B cell (primary cell): Measurements from ENCODE around the gene PAWR. TPM values are rescaled to one million over a fixed set of nuclear protein-coding genes. Genes with fewer than 3 reads are reported as not detected.

Experiments used
- ATAC-seq: fragments of 200-7000 bp; cut with Tn5 transposase; one replicate; pipeline ENCODE4 v1.10.0; 2021; ENCODE audit warnings: low read depth, mild to moderate bottlenecking, moderate number of reproducible peaks, moderate library complexity
- CTCF ChIA-PET: fragments of 350-600 bp; sonication (Branson Sonifier 250); formaldehyde crosslinking; loops from one replicate; lab custom pipeline; 2021; ENCODE audit warnings: antibody characterized with exemption, inconsistent platforms; lab: Charles Lee
- POLR2A ChIA-PET: fragments of 350-600 bp; sonication (Branson Sonifier 250); formaldehyde crosslinking; loops from one replicate; lab custom pipeline; 2021; ENCODE audit warnings: antibody characterized with exemption; lab: Charles Lee
- DNase-seq: peaks from one replicate; pipeline ENCODE4 v3.0.0; 2013
- H2AFZ ChIP-seq: 2 replicates; pipeline ENCODE4 v1.6.1; 2012; ENCODE audit warnings: mild to moderate bottlenecking, low read depth, low read length; ENCODE audit not compliant: insufficient read depth, poor library complexity, severe bottlenecking
- H3K27ac ChIP-seq, 2 donors: 1 replicate in 1 of 2; 2 replicates in 1 of 2; pipeline ENCODE4 v1.5.1; 2012 to 2013; ENCODE audit warnings: low read length in 2 of 2, mild to moderate bottlenecking in 2 of 2, moderate library complexity in 1 of 2
- H3K27me3 ChIP-seq, 4 experiments: fragments of 200-600 bp in 1 of 4; sonication (generic) in 1 of 4; replicated peaks in 1 of 4; 1 replicate in 2 of 4; 2 replicates in 2 of 4; pipeline versions ENCODE4 v1.6.1 to v1.7.0; 2013 to 2016; ENCODE audit warnings: low read length in 3 of 4, mild to moderate bottlenecking in 2 of 4, mixed read lengths in 1 of 4, moderate library complexity in 1 of 4; ENCODE audit not compliant: insufficient read depth in 4 of 4, control insufficient read depth in 3 of 4; ENCODE audit errors: control extremely low read depth in 1 of 4
- H3K36me3 ChIP-seq, 2 experiments: replicated peaks in 1 of 2; 1 replicate in 1 of 2; 2 replicates in 1 of 2; pipeline versions ENCODE4 v1.6.1 to v1.7.1; 2013; ENCODE audit warnings: low read length in 1 of 2; ENCODE audit not compliant: insufficient read depth in 2 of 2, control insufficient read depth in 1 of 2; ENCODE audit errors: control extremely low read depth in 1 of 2, extremely low read depth in 1 of 2
- H3K4me1 ChIP-seq, 2 donors: fragments of 200-600 bp in 1 of 2; sonication (generic) in 1 of 2; 1 replicate in 1 of 2; 2 replicates in 1 of 2; pipeline versions ENCODE4 v1.5.1 to v1.6.1; 2013 to 2017; ENCODE audit warnings: low read length in 2 of 2; ENCODE audit not compliant: control insufficient read depth in 2 of 2, insufficient read depth in 2 of 2
- H3K4me2 ChIP-seq: replicated peaks from 2 replicates; pipeline ENCODE3; 2012; ENCODE audit warnings: mild to moderate bottlenecking, low read depth, low read length; ENCODE audit not compliant: poor library complexity, severe bottlenecking
- H3K4me3 ChIP-seq, 5 experiments: fragments of 200-600 bp in 1 of 5; sonication (generic) in 1 of 5; 1 replicate in 3 of 5; 2 replicates in 2 of 5; pipeline versions ENCODE4 v1.5.1 to v1.7.0; 2011 to 2016; ENCODE audit warnings: low read length in 4 of 5, mild to moderate bottlenecking in 4 of 5, low read depth in 2 of 5, control low read depth in 1 of 5, moderate library complexity in 1 of 5; ENCODE audit not compliant: insufficient read depth in 1 of 5; ENCODE audit errors: control extremely low read depth in 1 of 5, extremely low read depth in 1 of 5
- H3K79me2 ChIP-seq: fragments of 200-600 bp; sonication (generic); one replicate; pipeline ENCODE4 v1.6.0; 2016; ENCODE audit warnings: low read length; ENCODE audit not compliant: control insufficient read depth, insufficient read depth
- H3K9ac ChIP-seq: fragments of 200-600 bp; sonication (generic); 2 replicates; pipeline ENCODE4 v1.6.1; 2017; ENCODE audit warnings: mild to moderate bottlenecking, low read length, moderate library complexity
- H3K9me3 ChIP-seq, 3 donors: one replicate each; pipeline versions ENCODE4 v1.6.1 to v1.7.1; 2013; ENCODE audit warnings: low read length in 2 of 3; ENCODE audit not compliant: control insufficient read depth in 2 of 3, insufficient read depth in 1 of 3; ENCODE audit errors: control extremely low read depth in 1 of 3
- H4K20me1 ChIP-seq: 2 replicates; pipeline ENCODE4 v1.6.0; 2012; ENCODE audit warnings: mild to moderate bottlenecking, low read length; ENCODE audit not compliant: insufficient read depth, control insufficient read depth, poor library complexity, severe bottlenecking
- H3K27ac Mint-ChIP-seq: one replicate; pipeline ENCODE4 v1.8.0; 2021; ENCODE audit warnings: mixed read lengths
- H3K27me3 Mint-ChIP-seq: one replicate; pipeline ENCODE4 v1.8.0; 2021; ENCODE audit warnings: mixed read lengths
- H3K4me1 Mint-ChIP-seq: one replicate; pipeline ENCODE4 v1.8.0; 2021; ENCODE audit warnings: mixed read lengths
- H3K4me3 Mint-ChIP-seq: one replicate; pipeline ENCODE4 v1.8.0; 2021; ENCODE audit warnings: mixed read lengths
- H3K9me3 Mint-ChIP-seq: one replicate; pipeline ENCODE4 v1.8.0; 2022; ENCODE audit warnings: mixed read lengths; ENCODE audit not compliant: insufficient read depth
- CTCF ChIP-seq: fragments of 200-600 bp; IDR thresholded peaks from one replicate; pipeline ENCODE4 v1.8.0; 2022; ENCODE audit warnings: antibody characterized with exemption, mild to moderate bottlenecking
- EZH2 ChIP-seq: IDR thresholded peaks from 2 replicates; pipeline ENCODE4 v1.6.1; 2012; ENCODE audit warnings: borderline replicate concordance, low read depth, mild to moderate bottlenecking, moderate library complexity, low read length; ENCODE audit not compliant: insufficient read depth, poor library complexity, severe bottlenecking
- WGBS: methylation state at CpG from one replicate; pipeline ENCODE4 v1.1.5; 2013; ENCODE audit warnings: missing lambda C conversion rate; ENCODE audit not compliant: insufficient coverage; 5-methylcytosine and 5-hydroxymethylcytosine counted together
- intact Hi-C: fragments of 100-400 bp; cut with micrococcal nuclease; formaldehyde crosslinking; loops from one replicate; pipeline ENCODE4 v1.10.0; 2022
- polyA plus RNA-seq: library from polyadenylated mRNA; depleted of rRNA; stranded (reverse); fragments of >200 nt; gene quantifications from 2 replicates; pipeline ENCODE4 v1.2.3, GENCODE V29; 2012
- total RNA-seq, 2 donors: library from RNA; stranded (reverse); fragments of 120-200 nt in 1 of 2; gene quantifications; 1 replicate in 1 of 2; 2 replicates in 1 of 2; pipeline versions ENCODE4 v1.2.3 to v1.2.4, GENCODE V29; 2013 to 2022

Gene PAWR
- total and polyA plus RNA-seq, 2 donors (not counting 1 experiment from before 2014, with no cell fraction given), result 17.9 to 90.1 TPM

GRCh38 chr12:79585147-79585546 is 105.6 kb downstream of the PAWR start:
- Histone ChIP-seq H3K4me2 (no peak overlapping the region), H3K9ac (no peak overlapping the region), H3K4me1 (no peaks in the 10 kb centered on the region), H3K9me3 (no peaks in the 10 kb centered on the region), H4K20me1 (no peaks in the 10 kb centered on the region), H3K4me3 (no peak overlapping the region), H3K27me3 (no peaks in the 10 kb centered on the region), H3K79me2 (no peaks in the 10 kb centered on the region), H3K36me3 (peaks cover 0 to 1% of the 10 kb centered on the region in 2 experiments), H3K27ac (no peak overlapping the region), H2AFZ (no peak overlapping the region)
- 100% methylated on average over 1 of the region's 1 CpG for WGBS
- intact Hi-C loops, result no loop called here
- ChIA-PET POLR2A (no interaction called here), CTCF (no interaction called here)
- DNase-seq (no peak), ATAC-seq (no peak)
- Mint-ChIP-seq H3K4me3 (no peak overlapping the region), H3K27ac (no peak overlapping the region), H3K4me1 (no peaks in the 10 kb centered on the region), H3K9me3 (no peaks in the 10 kb centered on the region), H3K27me3 (no peaks in the 10 kb centered on the region)
- no peak for TF ChIP-seq CTCF
- TF ChIP-seq EZH2, result no peak

GRCh38 chr12:79573820-79574219 is 116.9 kb downstream of the PAWR start:
- 98% methylated on average over 22 of the region's 22 CpGs for WGBS
- Histone ChIP-seq H3K9ac (no peak overlapping the region), H3K36me3 (peaks cover 2 to 23% of the 10 kb centered on the region in 2 experiments), H3K79me2 (no peaks in the 10 kb centered on the region), H3K27ac (no peak overlapping the region), H2AFZ (no peak overlapping the region), H3K27me3 (no peaks in the 10 kb centered on the region), H3K4me1 (no peaks in the 10 kb centered on the region), H3K9me3 (peaks cover 4 to 36% (median 16%) of the 10 kb centered on the region in 3 donors), H4K20me1 (no peaks in the 10 kb centered on the region), H3K4me2 (no peak overlapping the region), H3K4me3 (no peak overlapping the region)
- H3K27ac Mint-ChIP-seq, result no peak overlapping the region
- H3K4me3 Mint-ChIP-seq, result no peak overlapping the region
- ChIA-PET CTCF (no interaction called here), POLR2A (no interaction called here)
- no peaks in the 10 kb centered on the region for H3K27me3 Mint-ChIP-seq
- intact Hi-C loops, result no loop called here
- no peak for DNase-seq
- H3K9me3 Mint-ChIP-seq, result peaks cover 8% of the 10 kb centered on the region
- no peaks in the 10 kb centered on the region for H3K4me1 Mint-ChIP-seq
- no peak for ATAC-seq
- no peak for TF ChIP-seq EZH2
- no peak for TF ChIP-seq CTCF
